ENCODE data around the gene ZNF830. TPM values are rescaled to one million over a fixed set of nuclear protein-coding genes. Genes with fewer than 3 reads are reported as not detected.

The ZNF830 gene
- total and polyA plus RNA-seq, 12 donors = 6.3 to 11.2 (median 8.7) TPM

DNA sequence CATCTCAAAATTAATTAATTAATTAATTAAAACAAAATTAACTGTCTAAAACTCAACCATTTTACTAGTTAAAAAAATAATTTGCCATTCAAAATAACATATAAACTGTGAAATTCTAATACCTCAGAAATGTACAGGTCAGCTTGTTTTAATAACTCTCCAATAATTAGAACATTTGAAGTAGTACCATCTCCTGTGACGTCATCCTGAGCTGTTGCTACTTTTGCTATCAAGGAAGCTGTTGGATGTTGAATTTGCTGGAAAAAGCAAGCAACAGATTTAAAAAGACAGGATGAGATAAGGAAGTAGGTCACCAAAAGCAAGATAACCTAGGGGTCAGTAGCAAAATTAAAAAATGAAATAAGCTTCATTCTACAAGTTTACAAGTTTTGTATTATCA lies 2.9 kb upstream of the ZNF830 start:
- Histone ChIP-seq H3K4me3 (no peak overlapping the region), H3K27me3 (no peaks in the 10 kb centered on the region), H3K9me3 (no peaks in the 10 kb centered on the region), H3K4me1 (peaks cover 0 to 27% (median 22%) of the 10 kb centered on the region in 9 donors), H3K36me3 (peaks cover 0 to 7% (median 0%) of the 10 kb centered on the region in 9 donors), H3K27ac (no peak overlapping the region)
- ATAC-seq (no peak), DNase-seq (no peak)
- intact Hi-C loops (cut with DNase I) = no loop called here
- 64 to 65% methylated on average over 1 of the region's 1 CpG for WGBS, 2 donors
- TF ChIP-seq, protein P1, sequence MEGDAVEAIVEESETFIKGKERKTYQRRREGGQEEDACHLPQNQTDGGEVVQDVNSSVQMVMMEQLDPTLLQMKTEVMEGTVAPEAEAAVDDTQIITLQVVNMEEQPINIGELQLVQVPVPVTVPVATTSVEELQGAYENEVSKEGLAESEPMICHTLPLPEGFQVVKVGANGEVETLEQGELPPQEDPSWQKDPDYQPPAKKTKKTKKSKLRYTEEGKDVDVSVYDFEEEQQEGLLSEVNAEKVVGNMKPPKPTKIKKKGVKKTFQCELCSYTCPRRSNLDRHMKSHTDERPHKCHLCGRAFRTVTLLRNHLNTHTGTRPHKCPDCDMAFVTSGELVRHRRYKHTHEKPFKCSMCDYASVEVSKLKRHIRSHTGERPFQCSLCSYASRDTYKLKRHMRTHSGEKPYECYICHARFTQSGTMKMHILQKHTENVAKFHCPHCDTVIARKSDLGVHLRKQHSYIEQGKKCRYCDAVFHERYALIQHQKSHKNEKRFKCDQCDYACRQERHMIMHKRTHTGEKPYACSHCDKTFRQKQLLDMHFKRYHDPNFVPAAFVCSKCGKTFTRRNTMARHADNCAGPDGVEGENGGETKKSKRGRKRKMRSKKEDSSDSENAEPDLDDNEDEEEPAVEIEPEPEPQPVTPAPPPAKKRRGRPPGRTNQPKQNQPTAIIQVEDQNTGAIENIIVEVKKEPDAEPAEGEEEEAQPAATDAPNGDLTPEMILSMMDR (IDR thresholded peaks at IDR 0.05) = no peak

DNA sequence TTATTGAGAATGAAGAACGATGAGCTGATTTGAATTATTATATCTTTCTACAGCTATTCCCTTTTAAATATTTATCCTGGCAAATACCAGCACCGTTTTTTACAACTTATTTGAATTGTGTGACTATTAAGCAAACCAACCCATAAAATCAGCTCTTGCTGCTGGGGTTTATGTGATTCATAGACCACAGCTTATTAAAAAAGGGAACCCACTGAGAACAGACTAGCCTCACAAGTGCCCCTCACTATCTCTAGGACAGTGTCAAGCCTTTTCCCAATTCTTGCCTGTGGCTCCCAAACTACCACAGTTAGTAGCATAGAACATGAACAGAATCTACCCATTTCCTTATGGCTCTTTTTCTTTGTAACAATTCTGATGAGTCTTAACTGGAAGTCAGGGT lies 12.8 kb downstream of the ZNF830 start:
- Histone ChIP-seq H3K4me3 (no peak overlapping the region), H3K36me3 (peaks cover 0 to 4% (median 0%) of the 10 kb centered on the region in 9 donors), H3K4me1 (peaks cover 0 to 2% (median 0%) of the 10 kb centered on the region in 9 donors), H3K27ac (no peak overlapping the region), H3K9me3 (no peaks in the 10 kb centered on the region), H3K27me3 (no peaks in the 10 kb centered on the region)
- ATAC-seq (no peak), DNase-seq (no peak)
- WGBS, 2 donors = 38 to 61% methylated on average over 2 of the region's 2 CpGs
- TF ChIP-seq, protein P1 (IDR thresholded peaks at IDR 0.05) = no peak
- intact Hi-C loops (cut with DNase I) = no loop called here

DNA sequence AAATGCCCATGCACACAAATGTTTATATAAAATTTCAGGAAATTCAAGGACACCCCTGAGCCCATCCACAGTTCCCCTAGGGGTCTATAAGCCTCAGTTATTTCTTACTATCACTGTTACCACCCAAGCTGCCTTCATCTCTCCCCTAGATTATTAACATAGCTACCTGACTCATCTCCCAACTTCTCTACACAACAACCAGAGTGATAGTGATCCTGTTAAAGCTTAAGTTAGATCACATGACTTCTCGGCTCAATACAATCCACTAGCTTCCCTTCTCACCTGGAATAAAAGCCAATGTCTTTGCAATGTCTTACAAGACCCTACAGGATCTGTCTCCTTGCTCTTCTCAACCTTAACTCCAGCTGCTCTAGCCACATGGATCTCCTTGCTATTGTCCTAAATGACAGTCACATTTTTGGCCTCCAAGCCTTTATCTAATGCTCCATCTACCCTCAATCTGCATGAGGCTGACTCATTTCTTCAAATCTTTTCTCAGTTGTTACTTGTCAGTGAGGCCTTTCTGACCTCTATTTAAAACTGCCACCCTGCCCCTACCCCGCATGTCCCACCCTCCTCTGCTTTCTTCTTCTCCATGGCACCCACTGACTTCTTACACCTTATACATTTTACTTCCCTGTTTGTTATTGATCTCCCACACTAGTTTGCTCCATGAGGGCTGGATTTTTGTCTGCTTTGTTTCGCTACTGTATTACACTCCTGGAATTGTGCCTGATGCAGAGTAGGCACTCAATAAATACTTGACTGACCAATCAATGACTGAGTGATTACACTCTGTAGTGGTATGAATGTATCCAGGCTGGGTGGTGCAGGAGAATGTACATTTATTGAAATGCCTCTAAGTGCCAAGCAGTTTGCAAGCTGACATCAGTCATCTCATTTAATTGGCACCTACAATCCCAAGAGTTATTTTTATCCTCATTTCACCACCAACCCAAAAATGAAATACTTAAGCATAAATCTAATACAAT lies 13.8 kb downstream of the ZNF830 start:
- 90 to 96% methylated on average over 3 of the region's 3 CpGs for WGBS, 2 donors
- H3K36me3 ChIP-seq = no peaks in the 10 kb centered on the region

GRCh38 chr17:34979153-34979552 lies 17.8 kb downstream of the ZNF830 start:
- intact Hi-C loops (cut with DNase I) = no loop called here
- no peaks in the 10 kb centered on the region for H3K9me3 ChIP-seq
- TF ChIP-seq, protein P1 (IDR thresholded peaks at IDR 0.05) = no peak
- H3K27me3 ChIP-seq = no peaks in the 10 kb centered on the region
- H3K27ac ChIP-seq = peak overlapping the region in 1 of 10 donors; percentile 99
- peaks cover 0 to 31% (median 25%) of the 10 kb centered on the region in 9 donors for H3K4me1 ChIP-seq
- 90 to 94% methylated on average over 7 of the region's 7 CpGs for WGBS, 2 donors
- H3K4me3 ChIP-seq = no peak overlapping the region
- DNase-seq (no peak), ATAC-seq (no peak)
- peaks cover 0 to 12% (median 0%) of the 10 kb centered on the region in 9 donors for H3K36me3 ChIP-seq

More for the DNA sequence above, 13.8 kb downstream of the ZNF830 start:
- DNase-seq = no peak
- intact Hi-C loops (cut with DNase I) = no loop called here
- Histone ChIP-seq H3K9me3 (no peaks in the 10 kb centered on the region), H3K4me1 (peaks cover 0 to 11% (median 7%) of the 10 kb centered on the region in 9 donors), H3K27me3 (no peaks in the 10 kb centered on the region), H3K4me3 (no peak overlapping the region), H3K27ac (no peak overlapping the region)
- no peak for ATAC-seq
- TF ChIP-seq, protein P1 (IDR thresholded peaks at IDR 0.05) = no peak
